ENCODE results near the gene IGF1R. TPM values are rescaled to one million over a fixed set of nuclear protein-coding genes. Genes with fewer than 3 reads are reported as not detected.

Gene IGF1R
- total RNA-seq (51.6 and 92.4 TPM in 2 replicates), polyA plus RNA-seq (9.5 and 13.5 TPM in 2 replicates)

GRCh38 chr15:98647774-98648653, at the start of gene IGF1R:
TSS of gene IGF1R (plus strand) at chr15:98648539. CDS start at chr15:98649582, 1,043 bp downstream.
- H3K27me3 ChIP-seq, result no peaks in the 10 kb centered on the region
- TF ChIP-seq CTCF (IDR thresholded peaks at IDR 0.05; ENCODE audit: low read depth, low read length), result peak; percentile 12
- no peaks in the 10 kb centered on the region for H3K9me3 ChIP-seq (ENCODE audit: low read depth)
- H3K4me3 ChIP-seq, result peak within 1 kb of the TSS; percentile 99
- peak; percentile 92 to 94 for DNase-seq (ENCODE audit: low read depth in 1 of 2, low spot score in 1 of 2)
- peaks cover 14% of the 10 kb centered on the region for H3K4me1 ChIP-seq (ENCODE audit: low read depth)
- H3K27ac ChIP-seq, result peak within 1 kb of the TSS; percentile 90
- no peaks in the 10 kb centered on the region for H3K36me3 ChIP-seq

GRCh38 chr15:98599909-98600691, 48.2 kb upstream of the IGF1R start:
- no peak for TF ChIP-seq CTCF (IDR thresholded peaks at IDR 0.05; ENCODE audit: low read depth, low read length)
- Histone ChIP-seq H3K4me1 (ENCODE audit: low read depth) (peaks cover 7% of the 10 kb centered on the region), H3K9me3 (ENCODE audit: low read depth) (no peaks in the 10 kb centered on the region), H3K27ac (no peak overlapping the region), H3K36me3 (no peaks in the 10 kb centered on the region), H3K4me3 (no peak overlapping the region), H3K27me3 (no peaks in the 10 kb centered on the region)
- peak in 1 of 2 donors; percentile 79 for DNase-seq (ENCODE audit: low read depth in 1 of 2, low spot score in 1 of 2)

GRCh38 chr15:98604983-98605382, 43.4 kb upstream of the IGF1R start:
- Histone ChIP-seq H3K4me1 (ENCODE audit: low read depth) (peaks cover 6% of the 10 kb centered on the region), H3K27me3 (no peaks in the 10 kb centered on the region), H3K36me3 (no peaks in the 10 kb centered on the region), H3K4me3 (no peak overlapping the region), H3K9me3 (ENCODE audit: low read depth) (no peaks in the 10 kb centered on the region), H3K27ac (no peak overlapping the region)
- DNase-seq (ENCODE audit: low read depth in 1 of 2, low spot score in 1 of 2), result no peak
- no peak for TF ChIP-seq CTCF (IDR thresholded peaks at IDR 0.05; ENCODE audit: low read depth, low read length)

GRCh38 chr15:98609144-98609852, 39.0 kb upstream of the IGF1R start:
- no peak for TF ChIP-seq CTCF (IDR thresholded peaks at IDR 0.05; ENCODE audit: low read depth, low read length)
- Histone ChIP-seq H3K4me1 (ENCODE audit: low read depth) (no peaks in the 10 kb centered on the region), H3K36me3 (no peaks in the 10 kb centered on the region), H3K4me3 (no peak overlapping the region), H3K27ac (no peak overlapping the region), H3K9me3 (ENCODE audit: low read depth) (no peaks in the 10 kb centered on the region), H3K27me3 (no peaks in the 10 kb centered on the region)
- DNase-seq (ENCODE audit: low read depth in 1 of 2, low spot score in 1 of 2), result peak; percentile 5 to 50

GRCh38 chr15:98610991-98611390, 37.3 kb upstream of the IGF1R start:
- no peaks in the 10 kb centered on the region for H3K9me3 ChIP-seq (ENCODE audit: low read depth)
- H3K27ac ChIP-seq, result no peak overlapping the region
- no peak for TF ChIP-seq CTCF (IDR thresholded peaks at IDR 0.05; ENCODE audit: low read depth, low read length)
- DNase-seq (ENCODE audit: low read depth in 1 of 2, low spot score in 1 of 2), result no peak
- H3K4me3 ChIP-seq, result no peak overlapping the region
- H3K4me1 ChIP-seq (ENCODE audit: low read depth), result no peaks in the 10 kb centered on the region
- no peaks in the 10 kb centered on the region for H3K27me3 ChIP-seq
- H3K36me3 ChIP-seq, result no peaks in the 10 kb centered on the region
